Prostate gland (tissue), 2 donors: ENCODE results near the gene FBN3.
"Not testable (repeated sequence)": the region's sequence is repeated elsewhere in the genome, so short reads cannot be mapped to it uniquely, and the experiment has no call there.

Experiments used
- CTCF ChIP-seq, 4 experiments: fragments of 200-600 bp in 2 of 4; fragments of 450-650 bp in 2 of 4; sonication (generic) in 2 of 4; IDR thresholded peaks; 1 replicate in 3 of 4; 2 replicates in 1 of 4; pipeline ENCODE4 v1.5.1; 2016 to 2019; ENCODE audit warnings: antibody characterized with exemption in 4 of 4, mild to moderate bottlenecking in 2 of 4, moderate library complexity in 2 of 4
- POLR2A ChIP-seq: fragments of 450-650 bp; IDR thresholded peaks from one replicate; pipeline ENCODE4 v1.6.1; 2016; ENCODE audit warnings: antibody characterized with exemption, mild to moderate bottlenecking
- POLR2AphosphoS5 ChIP-seq: sonication (generic); formaldehyde crosslinking; IDR thresholded peaks from one replicate; pipeline ENCODE4 v1.6.1; 2017; ENCODE audit warnings: antibody characterized with exemption

- TF ChIP-seq CTCF (IDR thresholded peaks at IDR 0.05); POLR2AphosphoS5; POLR2A: not testable (repeated sequence)
Observed at GRCh38 chr19:8024256-8024655, 125.1 kb downstream of the FBN3 start.
